WERI-Rb-1 (cell line): Measurements from ENCODE around the gene ZNF653.

Source experiments
- DNase-seq: peaks from one replicate; pipeline ENCODE4 v3.0.0-alpha.2; 2020
- H3K27ac ChIP-seq: fragments of 250-450 bp; sonication (Bioruptor Pico); 2 replicates; pipeline ENCODE4 v1.5.1; 2020; ENCODE audit warnings: mild to moderate bottlenecking, moderate library complexity
- H3K27me3 ChIP-seq: fragments of 250-450 bp; sonication (Bioruptor Pico); 2 replicates; pipeline ENCODE4 v1.5.1; 2021; ENCODE audit warnings: mild to moderate bottlenecking, low read depth, moderate library complexity; ENCODE audit not compliant: insufficient read depth, severe bottlenecking
- H3K36me3 ChIP-seq: fragments of 250-450 bp; sonication (Bioruptor Pico); 2 replicates; pipeline ENCODE4 v1.5.1; 2020; ENCODE audit warnings: mild to moderate bottlenecking, moderate library complexity
- H3K4me3 ChIP-seq: 2 replicates; pipeline ENCODE4 v1.5.1; 2011; ENCODE audit warnings: low read depth, mild to moderate bottlenecking, control low read depth, low read length
- H3K9me3 ChIP-seq: fragments of 250-450 bp; sonication (Bioruptor Pico); 2 replicates; pipeline ENCODE4 v1.5.1; 2021; ENCODE audit warnings: mild to moderate bottlenecking, moderate library complexity; ENCODE audit not compliant: severe bottlenecking
- TF ChIP-seq, protein P1 (sequence below): IDR thresholded peaks from 2 replicates; pipeline ENCODE4 v1.5.1; 2011; ENCODE audit warnings: low read depth, mild to moderate bottlenecking, control low read depth, inconsistent platforms, low read length

ZNF653 gene

DNA sequence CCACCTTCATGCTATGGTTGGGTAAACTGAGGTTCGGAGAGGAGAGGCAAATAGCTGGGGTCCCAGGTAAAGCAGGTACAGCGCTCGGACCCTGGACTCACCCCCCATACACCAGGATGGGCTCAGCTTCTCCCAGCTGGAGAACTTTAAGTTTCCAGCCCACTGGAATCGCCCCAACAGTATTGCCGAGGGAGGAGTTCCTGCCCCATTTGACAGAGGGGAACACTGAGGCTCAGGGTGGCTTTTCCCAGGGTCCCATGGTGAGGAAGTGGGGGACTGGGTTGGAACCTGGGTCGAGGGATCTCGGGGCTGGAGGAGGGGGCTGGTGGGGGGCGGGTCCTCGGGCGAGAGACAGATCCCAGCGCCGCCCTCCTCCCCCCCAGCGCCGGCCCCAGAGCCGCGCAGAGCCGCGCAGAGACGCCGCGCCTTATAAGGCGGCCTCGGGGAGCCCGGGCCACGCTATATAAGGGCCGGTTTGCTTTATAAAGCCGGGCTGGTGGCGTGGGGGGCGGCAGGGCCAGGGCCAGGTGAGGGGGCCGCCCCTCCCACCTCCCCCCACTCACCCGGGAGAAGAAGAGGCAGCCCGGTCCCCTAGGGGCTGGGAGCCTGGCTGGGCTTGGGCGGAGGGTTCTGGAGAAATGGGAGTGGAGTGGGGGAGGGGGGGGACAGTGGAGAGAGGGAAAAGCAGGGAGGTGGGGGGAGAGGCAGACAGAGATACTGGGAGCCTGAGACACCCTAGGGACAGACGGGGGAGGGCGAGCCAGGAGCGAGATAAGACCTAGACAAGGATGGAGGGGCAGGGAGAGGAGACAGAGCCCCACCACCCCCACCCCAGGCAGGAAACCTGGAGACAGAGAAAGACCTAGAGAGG, 34.1 kb upstream of the ZNF653 start:
- Histone ChIP-seq H3K27me3 (no peaks in the 10 kb centered on the region), H3K9me3 (no peaks in the 10 kb centered on the region), H3K36me3 (no peaks in the 10 kb centered on the region), H3K27ac (peak overlapping the region; percentile 66), H3K4me3 (peak overlapping the region; percentile 38)
- TF ChIP-seq, protein P1, sequence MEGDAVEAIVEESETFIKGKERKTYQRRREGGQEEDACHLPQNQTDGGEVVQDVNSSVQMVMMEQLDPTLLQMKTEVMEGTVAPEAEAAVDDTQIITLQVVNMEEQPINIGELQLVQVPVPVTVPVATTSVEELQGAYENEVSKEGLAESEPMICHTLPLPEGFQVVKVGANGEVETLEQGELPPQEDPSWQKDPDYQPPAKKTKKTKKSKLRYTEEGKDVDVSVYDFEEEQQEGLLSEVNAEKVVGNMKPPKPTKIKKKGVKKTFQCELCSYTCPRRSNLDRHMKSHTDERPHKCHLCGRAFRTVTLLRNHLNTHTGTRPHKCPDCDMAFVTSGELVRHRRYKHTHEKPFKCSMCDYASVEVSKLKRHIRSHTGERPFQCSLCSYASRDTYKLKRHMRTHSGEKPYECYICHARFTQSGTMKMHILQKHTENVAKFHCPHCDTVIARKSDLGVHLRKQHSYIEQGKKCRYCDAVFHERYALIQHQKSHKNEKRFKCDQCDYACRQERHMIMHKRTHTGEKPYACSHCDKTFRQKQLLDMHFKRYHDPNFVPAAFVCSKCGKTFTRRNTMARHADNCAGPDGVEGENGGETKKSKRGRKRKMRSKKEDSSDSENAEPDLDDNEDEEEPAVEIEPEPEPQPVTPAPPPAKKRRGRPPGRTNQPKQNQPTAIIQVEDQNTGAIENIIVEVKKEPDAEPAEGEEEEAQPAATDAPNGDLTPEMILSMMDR = no peak
- DNase-seq = peak; percentile 68

DNA sequence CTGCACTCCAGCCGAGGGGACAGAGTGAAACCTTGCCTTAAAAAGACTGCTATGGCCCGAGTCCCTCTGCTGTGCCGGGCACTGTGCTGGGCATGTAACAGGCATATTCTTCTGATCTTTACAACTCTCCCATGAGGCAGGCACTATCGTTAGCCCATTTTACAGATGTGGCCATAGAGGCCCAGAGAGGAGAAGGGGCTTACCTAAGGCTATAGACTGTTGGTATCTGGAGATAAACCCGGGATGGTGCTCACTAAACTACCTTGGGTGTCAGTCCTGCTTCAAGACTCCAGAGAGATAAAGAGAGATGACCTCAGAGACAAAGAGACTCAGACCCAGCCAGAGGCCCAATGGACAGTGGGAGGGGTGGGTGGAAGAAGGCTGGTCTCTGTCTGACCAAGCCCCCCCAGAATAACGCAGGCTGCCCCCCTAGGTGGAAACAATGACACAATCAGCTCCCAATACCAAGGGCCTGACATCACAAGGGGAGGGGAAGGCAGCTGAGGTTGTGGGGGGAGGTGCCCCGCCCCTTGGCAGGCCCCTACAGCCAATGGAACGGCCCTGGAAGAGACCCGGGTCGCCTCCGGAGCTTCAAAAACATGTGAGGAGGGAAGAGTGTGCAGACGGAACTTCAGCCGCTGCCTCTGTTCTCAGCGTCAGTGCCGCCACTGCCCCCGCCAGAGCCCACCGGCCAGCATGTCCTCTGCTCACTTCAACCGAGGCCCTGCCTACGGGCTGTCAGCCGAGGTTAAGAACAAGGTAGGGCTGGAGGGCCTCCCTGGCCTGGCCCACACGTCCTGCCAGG, 32.8 kb upstream of the ZNF653 start, which contains the start of gene CNN1:
Gene CNN1, plus strand, starts transcription at position 620 of the 805 bp plus-strand sequence. Its CDS starts 77 bp downstream, at position 697.
- peak; percentile 22 for DNase-seq
- H3K27me3 ChIP-seq = no peaks in the 10 kb centered on the region
- TF ChIP-seq, protein P1 = no peak
- peak within 1 kb of the TSS; percentile 38; the same call in 1 of the 2 replicates for H3K4me3 ChIP-seq
- no peaks in the 10 kb centered on the region for H3K9me3 ChIP-seq
- H3K36me3 ChIP-seq = no peaks in the 10 kb centered on the region
- H3K27ac ChIP-seq = no peak within 1 kb of the TSS

DNA sequence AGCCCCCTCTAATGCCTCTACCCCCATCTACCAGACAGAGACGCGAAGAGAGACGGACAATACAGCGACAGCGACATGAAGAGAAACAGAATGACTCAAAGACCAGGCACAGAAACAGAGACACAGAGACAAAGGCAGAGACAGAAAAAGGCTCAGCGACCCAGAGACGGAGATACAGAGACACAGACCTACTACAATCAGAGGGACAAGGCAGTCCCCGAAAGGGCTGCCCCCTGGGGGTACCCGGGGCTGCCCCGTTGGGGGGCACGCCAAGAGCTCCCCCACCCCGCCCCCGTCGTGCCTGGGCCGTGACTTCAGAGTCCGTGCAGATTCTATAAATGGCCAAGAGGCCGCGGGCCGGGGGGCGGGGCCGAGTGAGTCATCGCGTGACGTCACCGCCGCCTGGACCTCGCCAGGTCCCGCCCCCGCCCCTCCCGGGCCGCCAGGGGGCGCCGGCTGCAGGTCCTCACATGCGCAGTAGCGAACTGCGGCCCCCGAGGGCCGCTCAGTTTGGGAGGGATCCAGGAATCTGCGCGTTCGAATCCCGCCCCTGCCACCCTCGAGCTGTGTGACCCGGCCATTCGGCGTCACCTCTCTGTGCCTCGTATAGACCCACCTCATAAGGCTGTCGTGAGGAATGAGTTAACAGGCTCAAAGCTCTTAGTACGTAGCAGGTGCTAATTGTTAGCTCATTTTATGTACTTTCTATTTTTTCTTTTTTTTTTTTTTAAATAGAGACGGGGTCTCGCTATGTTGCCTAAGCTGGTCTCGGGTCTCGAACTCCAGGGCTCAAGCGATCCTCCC, 30.4 kb upstream of the ZNF653 start:
- TF ChIP-seq, protein P1 = peak; percentile 87
- Histone ChIP-seq H3K9me3 (no peaks in the 10 kb centered on the region), H3K4me3 (peak overlapping the region; percentile 36), H3K27me3 (no peaks in the 10 kb centered on the region), H3K36me3 (no peaks in the 10 kb centered on the region), H3K27ac (peak overlapping the region; percentile 43; the same call in 1 of the 2 replicates)
- DNase-seq = peak; percentile 88

DNA sequence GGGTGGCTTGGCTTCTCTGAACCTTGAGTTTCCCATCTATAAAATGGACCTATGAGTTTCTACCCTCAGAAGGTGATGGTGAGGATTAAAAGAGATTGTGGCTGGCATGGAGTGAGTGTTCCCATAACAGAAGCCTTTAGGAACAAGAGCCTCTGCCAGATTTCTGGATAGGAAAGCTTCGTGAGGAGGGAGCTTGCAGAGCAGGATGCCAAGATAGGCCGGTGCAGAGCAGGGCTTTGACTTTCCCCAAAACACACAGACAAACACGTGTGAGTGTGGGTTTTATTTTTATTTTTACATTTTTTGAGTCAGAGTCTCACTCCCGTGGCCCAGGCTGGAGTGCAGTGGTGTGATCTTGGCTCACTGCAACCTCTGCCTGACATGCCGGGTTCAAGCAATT, 29.3 kb upstream of the ZNF653 start:
- TF ChIP-seq, protein P1 = no peak
- Histone ChIP-seq H3K9me3 (no peaks in the 10 kb centered on the region), H3K4me3 (no peak overlapping the region), H3K27ac (no peak overlapping the region), H3K27me3 (no peaks in the 10 kb centered on the region), H3K36me3 (no peaks in the 10 kb centered on the region)
- no peak for DNase-seq

DNA sequence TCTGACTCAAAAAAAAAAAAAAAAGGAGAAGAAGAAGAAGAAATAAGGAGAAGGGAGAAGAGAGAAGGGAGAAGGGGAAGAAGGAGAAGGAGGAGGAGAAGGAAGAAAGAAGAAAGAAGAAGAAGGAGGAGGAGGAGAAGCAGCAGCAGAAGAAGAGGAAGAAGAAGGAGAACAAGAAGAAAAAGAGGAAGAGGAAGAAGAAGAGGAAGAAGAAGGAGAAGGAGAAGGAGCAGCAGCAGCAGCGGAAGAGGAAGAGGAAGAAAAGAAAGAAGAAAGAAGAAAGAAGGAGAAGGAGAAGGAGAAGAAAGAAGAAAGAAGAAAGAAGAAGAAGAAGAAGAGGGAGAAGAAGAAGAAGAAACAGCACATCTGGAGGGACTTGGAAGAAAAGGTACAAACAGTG, 28.9 kb upstream of the ZNF653 start:
- H3K27ac ChIP-seq = no peak overlapping the region
- no peaks in the 10 kb centered on the region for H3K9me3 ChIP-seq
- no peak overlapping the region for H3K4me3 ChIP-seq
- TF ChIP-seq, protein P1 = no peak
- H3K36me3 ChIP-seq = no peaks in the 10 kb centered on the region
- DNase-seq = no peak
- no peaks in the 10 kb centered on the region for H3K27me3 ChIP-seq
